Cardiac fibroblast (primary cell): ENCODE data around the gene AKR1B1.

Source experiments
- DNase-seq, 2 donors: peaks; one replicate each; pipeline versions ENCODE4 v3.0.0 to v3.0.0-alpha.2; 2010; ENCODE audit warnings: low read depth in 2 of 2
- H3K4me3 ChIP-seq, 2 donors: replicated peaks in 1 of 2; 1 replicate in 1 of 2; 2 replicates in 1 of 2; pipeline ENCODE4 v1.5.1; 2011; ENCODE audit warnings: low read depth in 2 of 2, low read length in 2 of 2, mild to moderate bottlenecking in 2 of 2, moderate library complexity in 1 of 2
- CTCF ChIP-seq: IDR thresholded peaks from one replicate; pipeline ENCODE4 v1.5.1; 2011; ENCODE audit warnings: low read depth, mild to moderate bottlenecking, low read length, inconsistent platforms

AKR1B1 gene

GRCh38 chr7:134400859-134401258 is 58.0 kb downstream of the AKR1B1 start:
- no peak for DNase-seq
- H3K4me3 ChIP-seq, result no peak overlapping the region
- no peak for TF ChIP-seq CTCF

GRCh38 chr7:134396031-134396430 is 62.9 kb downstream of the AKR1B1 start:
- no peak for DNase-seq
- H3K4me3 ChIP-seq, result no peak overlapping the region
- TF ChIP-seq CTCF, result no peak

GRCh38 chr7:134395604-134396003 is 63.3 kb downstream of the AKR1B1 start:
- TF ChIP-seq CTCF, result no peak
- H3K4me3 ChIP-seq, result no peak overlapping the region
- DNase-seq, result no peak

GRCh38 chr7:134394056-134394455 is 64.8 kb downstream of the AKR1B1 start:
- TF ChIP-seq CTCF, result no peak
- no peak for DNase-seq

More at GRCh38 chr7:134394056-134394455, 64.8 kb downstream of the AKR1B1 start:
- H3K4me3 ChIP-seq, result no peak overlapping the region
